ENCODE results near the gene KDF1.
"Not testable (repeated sequence)": the region's sequence is repeated elsewhere in the genome, so short reads cannot be mapped to it uniquely, and the experiment has no call there.

Gene KDF1

DNA sequence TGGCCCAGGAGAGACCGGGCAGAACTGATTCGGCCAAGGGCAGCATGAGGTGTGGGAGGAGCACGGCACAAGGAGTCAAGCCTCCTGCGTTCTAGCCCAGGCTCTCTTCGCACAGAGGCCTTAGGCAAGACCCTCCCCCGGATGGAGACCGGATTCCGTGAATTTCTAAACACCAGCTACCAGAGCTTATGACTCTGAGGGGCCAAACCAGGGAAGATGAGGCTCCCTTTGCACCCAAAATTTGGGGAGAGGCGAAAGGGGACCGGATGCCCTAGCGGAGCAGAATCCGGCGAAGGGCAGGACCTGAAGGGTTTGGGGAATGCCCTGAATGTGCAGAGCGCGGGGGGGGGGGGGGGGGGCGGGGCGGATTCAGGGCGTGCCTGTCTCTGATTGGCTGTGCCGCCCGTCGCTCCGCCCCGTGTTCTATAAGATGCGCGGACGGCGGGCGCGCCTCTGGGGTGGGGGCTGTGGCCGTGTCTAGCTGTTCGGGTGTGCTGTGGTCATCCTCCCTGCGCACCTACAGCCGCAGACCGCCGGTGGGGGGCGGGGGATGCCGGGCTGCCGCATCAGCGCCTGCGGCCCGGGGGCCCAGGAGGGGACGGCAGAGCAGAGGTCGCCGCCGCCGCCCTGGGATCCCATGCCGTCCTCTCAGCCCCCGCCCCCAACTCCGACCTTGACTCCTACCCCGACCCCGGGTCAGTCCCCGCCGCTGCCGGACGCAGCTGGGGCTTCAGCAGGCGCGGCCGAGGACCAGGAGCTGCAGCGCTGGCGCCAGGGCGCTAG, 33.2 kb upstream of the KDF1 start, which contains the start of gene TRNP1:
Gene TRNP1, plus strand, starts transcription at position 456 of the 783 bp plus-strand sequence. Its CDS starts 95 bp downstream, at position 551.
- Histone ChIP-seq H3K4me3 (ENCODE audit: control insufficient read depth in 1 of 7, extremely low read depth in 1 of 7, insufficient read depth in 4 of 7, low read depth in 2 of 7, low read length in 6 of 7) (peak within 1 kb of the TSS; percentile 9 to 68 (median 38)), H3K36me3 (ENCODE audit: control insufficient read depth in 4 of 4, insufficient read depth in 4 of 4, low read length in 3 of 4) (no peaks in the 10 kb centered on the region), H3K27me3 (replicated peaks in 2 of 5; ENCODE audit: control insufficient read depth in 4 of 5, insufficient read depth in 5 of 5, low read length in 4 of 5) (peaks cover 3 to 59% (median 26%) of the 10 kb centered on the region in 5 experiments), H3K4me1 (ENCODE audit: control extremely low read depth in 1 of 4, control insufficient read depth in 4 of 4, insufficient read depth in 4 of 4, low read length in 3 of 4) (peaks cover 2 to 34% (median 34%) of the 10 kb centered on the region in 4 experiments), H3K9me3 (ENCODE audit: control extremely low read depth in 1 of 5, control insufficient read depth in 4 of 5, insufficient read depth in 2 of 5, low read depth in 1 of 5, low read length in 4 of 5) (no peaks in the 10 kb centered on the region), H3K27ac (ENCODE audit: insufficient read depth in 1 of 2, low read depth in 1 of 2, low read length in 2 of 2, poor library complexity in 1 of 2, severe bottlenecking in 2 of 2) (no peak within 1 kb of the TSS)
- ChIA-PET POLR2A (no interaction called here), CTCF (interaction anchor here (0.7 to 6.9 kb wide), 4 partner anchors 25 to 104 kb away, joined by 3 to 61 read pairs (median 16); no protein-coding TSS in a partner anchor)
- peak in 2 of 3 donors; percentile 47 to 61 for DNase-seq
- 0% methylated on average over 40 of the region's 61 CpGs for WGBS (ENCODE audit: insufficient coverage)

DNA sequence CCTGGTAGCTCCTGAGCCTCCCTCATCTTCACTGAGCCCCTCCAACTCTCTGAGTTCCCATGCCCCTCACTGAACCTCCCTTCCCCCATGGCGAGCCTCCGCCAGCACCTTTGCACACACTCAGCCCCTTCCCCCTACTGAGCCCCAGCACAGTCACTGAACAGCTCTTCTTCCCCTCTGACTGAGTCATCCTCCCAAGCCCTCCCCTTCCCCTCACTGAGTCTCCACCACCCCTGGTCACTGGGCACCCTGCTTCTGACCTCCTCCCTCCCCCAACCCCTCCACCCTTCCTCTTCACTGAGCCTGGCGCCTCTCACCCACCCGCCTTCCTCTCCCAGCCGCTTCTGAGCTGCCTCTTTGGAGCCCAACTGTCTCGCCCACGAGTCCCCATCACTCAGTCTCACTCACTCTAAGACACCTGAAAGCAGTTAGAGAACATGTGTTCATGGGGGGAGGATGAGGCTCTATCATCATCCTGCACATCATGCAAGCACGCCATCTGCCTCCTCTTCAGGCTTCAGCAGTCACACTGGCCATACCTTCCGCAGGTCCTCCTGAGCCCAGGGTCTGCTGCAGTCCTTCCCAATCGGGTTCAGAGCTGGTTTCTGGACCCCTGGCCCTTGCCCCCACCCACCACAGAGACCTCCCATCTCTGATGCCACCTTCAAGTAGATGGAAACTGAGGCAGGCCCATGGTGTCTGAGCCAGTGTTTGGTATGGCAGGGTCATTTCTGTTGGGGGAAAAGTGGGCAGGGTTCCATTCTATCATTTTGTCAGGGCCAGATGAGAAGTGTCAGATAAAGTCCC, 31.2 kb upstream of the KDF1 start:
- peak in 2 of 3 donors; percentile 57 to 69 for DNase-seq
- CTCF ChIA-PET, result no interaction called here
- 75% methylated on average over 4 of the region's 10 CpGs for WGBS (ENCODE audit: insufficient coverage)
- no peak overlapping the region for H3K27ac ChIP-seq (ENCODE audit: insufficient read depth in 1 of 2, low read depth in 1 of 2, low read length in 2 of 2, poor library complexity in 1 of 2, severe bottlenecking in 2 of 2)
- H3K36me3 ChIP-seq (ENCODE audit: control insufficient read depth in 4 of 4, insufficient read depth in 4 of 4, low read length in 3 of 4), result no peaks in the 10 kb centered on the region
- POLR2A ChIA-PET, result interaction anchor here (0.5 kb wide), 1 partner anchor 16 kb away, joined by 3 read pairs; no protein-coding TSS in a partner anchor
- H3K9me3 ChIP-seq (ENCODE audit: control extremely low read depth in 1 of 5, control insufficient read depth in 4 of 5, insufficient read depth in 2 of 5, low read depth in 1 of 5, low read length in 4 of 5), result no peaks in the 10 kb centered on the region
- H3K4me1 ChIP-seq (ENCODE audit: control extremely low read depth in 1 of 4, control insufficient read depth in 4 of 4, insufficient read depth in 4 of 4, low read length in 3 of 4), result peaks cover 4 to 37% (median 35%) of the 10 kb centered on the region in 4 experiments
- H3K27me3 ChIP-seq (replicated peaks in 2 of 5; ENCODE audit: control insufficient read depth in 4 of 5, insufficient read depth in 5 of 5, low read length in 4 of 5), result peaks cover 3 to 57% (median 25%) of the 10 kb centered on the region in 5 experiments
- H3K4me3 ChIP-seq (ENCODE audit: control insufficient read depth in 1 of 7, extremely low read depth in 1 of 7, insufficient read depth in 4 of 7, low read depth in 2 of 7, low read length in 6 of 7), result no peak overlapping the region

DNA sequence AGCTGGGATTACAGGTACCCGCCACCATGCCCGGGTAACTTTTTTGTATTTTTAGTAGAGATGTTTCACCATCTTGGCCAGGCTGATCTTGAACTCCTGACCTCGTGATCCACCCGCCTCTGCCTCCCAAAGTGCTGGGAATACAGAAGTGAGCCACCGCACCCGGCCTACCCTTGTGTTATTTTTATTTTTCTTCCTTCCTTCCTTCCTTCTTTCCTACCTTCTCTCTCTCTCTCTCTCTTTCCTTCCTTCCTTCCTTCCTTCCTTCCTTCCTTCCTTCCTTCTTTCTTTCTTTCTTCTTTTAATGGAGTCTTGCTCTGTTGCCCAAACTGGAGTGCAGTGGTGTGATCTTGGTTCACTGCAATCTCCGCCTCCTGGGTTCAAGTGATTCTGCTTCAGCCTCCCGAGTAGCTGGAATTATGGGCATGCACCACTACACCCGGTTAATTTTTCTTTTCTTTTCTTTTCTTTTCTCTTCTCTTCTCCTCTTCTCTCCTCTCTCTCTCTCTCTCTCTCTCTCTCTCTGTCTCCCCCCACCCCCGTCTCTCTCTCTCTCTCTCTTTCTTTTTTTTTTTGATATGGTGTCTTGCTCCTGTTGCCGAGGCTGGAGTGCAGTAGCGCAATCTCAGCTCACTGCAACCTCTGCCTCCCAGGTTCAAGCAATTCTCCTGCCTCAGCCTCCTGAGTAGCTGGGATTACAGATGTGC, 29.3 kb upstream of the KDF1 start:
- POLR2A ChIA-PET; H3K9me3 ChIP-seq (ENCODE audit: control extremely low read depth in 1 of 5, control insufficient read depth in 4 of 5, insufficient read depth in 2 of 5, low read depth in 1 of 5, low read length in 4 of 5); H3K36me3 ChIP-seq (ENCODE audit: control insufficient read depth in 4 of 4, insufficient read depth in 4 of 4, low read length in 3 of 4); H3K27ac ChIP-seq (ENCODE audit: insufficient read depth in 1 of 2, low read depth in 1 of 2, low read length in 2 of 2, poor library complexity in 1 of 2, severe bottlenecking in 2 of 2); H3K4me3 ChIP-seq (ENCODE audit: control insufficient read depth in 1 of 7, extremely low read depth in 1 of 7, insufficient read depth in 4 of 7, low read depth in 2 of 7, low read length in 6 of 7); CTCF ChIA-PET; DNase-seq: not testable (repeated sequence)
- H3K27me3 ChIP-seq (replicated peaks in 2 of 5; ENCODE audit: control insufficient read depth in 4 of 5, insufficient read depth in 5 of 5, low read length in 4 of 5), result peaks cover 0 to 39% (median 14%) of the 10 kb centered on the region in 5 experiments
- WGBS (ENCODE audit: insufficient coverage), result 81% methylated on average over 8 of the region's 12 CpGs
- H3K4me1 ChIP-seq (ENCODE audit: control extremely low read depth in 1 of 4, control insufficient read depth in 4 of 4, insufficient read depth in 4 of 4, low read length in 3 of 4), result peaks cover 4 to 39% (median 33%) of the 10 kb centered on the region in 4 experiments

DNA sequence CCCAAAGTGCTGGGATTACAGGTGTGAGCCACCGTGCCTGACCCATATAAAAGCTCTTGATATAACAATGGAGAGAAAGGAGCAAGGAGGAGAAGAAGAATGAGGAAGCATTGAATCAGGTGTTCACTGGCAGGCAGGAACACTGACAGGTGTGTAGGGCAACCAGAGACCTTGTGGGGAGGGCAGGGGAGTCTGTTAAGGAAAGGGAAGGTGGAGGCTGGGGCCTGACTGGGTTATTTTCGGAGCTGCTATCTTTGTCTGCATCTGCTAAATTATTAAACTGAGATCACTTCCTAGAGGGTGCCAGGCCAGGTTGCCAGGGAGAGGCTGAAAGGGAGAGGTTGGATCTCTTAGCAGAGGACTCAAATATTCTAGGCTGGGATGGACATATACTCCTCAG, 26.4 kb upstream of the KDF1 start:
- peaks cover 2 to 19% (median 13%) of the 10 kb centered on the region in 4 experiments for H3K4me1 ChIP-seq (ENCODE audit: control extremely low read depth in 1 of 4, control insufficient read depth in 4 of 4, insufficient read depth in 4 of 4, low read length in 3 of 4)
- ChIA-PET CTCF (interaction anchor here (0.8 to 4.3 kb wide), 2 partner anchors 11 to 60 kb away, joined by 3 to 36 read pairs; no protein-coding TSS in a partner anchor), POLR2A (no interaction called here)
- no peaks in the 10 kb centered on the region for H3K9me3 ChIP-seq (ENCODE audit: control extremely low read depth in 1 of 5, control insufficient read depth in 4 of 5, insufficient read depth in 2 of 5, low read depth in 1 of 5, low read length in 4 of 5)
- WGBS (ENCODE audit: insufficient coverage), result 43% methylated on average over 2 of the region's 2 CpGs
- peaks cover 0 to 14% (median 4%) of the 10 kb centered on the region in 5 experiments for H3K27me3 ChIP-seq (replicated peaks in 2 of 5; ENCODE audit: control insufficient read depth in 4 of 5, insufficient read depth in 5 of 5, low read length in 4 of 5)
- no peak overlapping the region for H3K27ac ChIP-seq (ENCODE audit: insufficient read depth in 1 of 2, low read depth in 1 of 2, low read length in 2 of 2, poor library complexity in 1 of 2, severe bottlenecking in 2 of 2)
- peak in 2 of 3 donors; percentile 46 to 59 for DNase-seq
- no peaks in the 10 kb centered on the region for H3K36me3 ChIP-seq (ENCODE audit: control insufficient read depth in 4 of 4, insufficient read depth in 4 of 4, low read length in 3 of 4)
- H3K4me3 ChIP-seq (ENCODE audit: control insufficient read depth in 1 of 7, extremely low read depth in 1 of 7, insufficient read depth in 4 of 7, low read depth in 2 of 7, low read length in 6 of 7), result no peak overlapping the region

DNA sequence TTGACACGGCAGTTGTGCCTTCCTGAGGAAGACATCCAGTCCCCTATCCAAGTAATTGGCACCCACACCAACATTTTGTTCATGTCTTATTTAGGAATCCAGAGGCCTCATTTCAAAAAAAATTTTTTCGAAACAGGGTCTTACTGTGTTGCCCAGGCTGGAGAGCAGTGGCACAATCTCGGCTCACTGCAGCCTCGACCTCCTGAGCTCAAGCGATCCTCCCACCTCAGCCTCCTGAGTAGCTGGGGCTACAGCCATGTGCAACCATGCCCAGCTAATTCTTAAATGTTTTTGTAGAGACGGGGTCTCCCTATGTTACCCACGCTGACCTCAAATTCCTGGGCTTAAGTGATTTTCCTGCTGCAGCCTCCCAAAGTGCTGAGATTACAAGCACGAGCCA, 24.0 kb upstream of the KDF1 start:
- H3K9me3 ChIP-seq (ENCODE audit: control extremely low read depth in 1 of 5, control insufficient read depth in 4 of 5, insufficient read depth in 2 of 5, low read depth in 1 of 5, low read length in 4 of 5), result no peaks in the 10 kb centered on the region
- H3K27me3 ChIP-seq (replicated peaks in 2 of 5; ENCODE audit: control insufficient read depth in 4 of 5, insufficient read depth in 5 of 5, low read length in 4 of 5), result no peaks in the 10 kb centered on the region
- ChIA-PET CTCF (interaction anchor here (1.1 to 4.9 kb wide), 4 partner anchors 13 to 93 kb away, joined by 3 to 36 read pairs (median 20); no protein-coding TSS in a partner anchor), POLR2A (no interaction called here)
- 98% methylated on average over 7 of the region's 8 CpGs for WGBS (ENCODE audit: insufficient coverage)
- no peak overlapping the region for H3K27ac ChIP-seq (ENCODE audit: insufficient read depth in 1 of 2, low read depth in 1 of 2, low read length in 2 of 2, poor library complexity in 1 of 2, severe bottlenecking in 2 of 2)
- DNase-seq, result no peak
- H3K4me3 ChIP-seq (ENCODE audit: control insufficient read depth in 1 of 7, extremely low read depth in 1 of 7, insufficient read depth in 4 of 7, low read depth in 2 of 7, low read length in 6 of 7), result no peak overlapping the region
- no peaks in the 10 kb centered on the region for H3K36me3 ChIP-seq (ENCODE audit: control insufficient read depth in 4 of 4, insufficient read depth in 4 of 4, low read length in 3 of 4)
- peaks cover 2 to 12% (median 6%) of the 10 kb centered on the region in 4 experiments for H3K4me1 ChIP-seq (ENCODE audit: control extremely low read depth in 1 of 4, control insufficient read depth in 4 of 4, insufficient read depth in 4 of 4, low read length in 3 of 4)

DNA sequence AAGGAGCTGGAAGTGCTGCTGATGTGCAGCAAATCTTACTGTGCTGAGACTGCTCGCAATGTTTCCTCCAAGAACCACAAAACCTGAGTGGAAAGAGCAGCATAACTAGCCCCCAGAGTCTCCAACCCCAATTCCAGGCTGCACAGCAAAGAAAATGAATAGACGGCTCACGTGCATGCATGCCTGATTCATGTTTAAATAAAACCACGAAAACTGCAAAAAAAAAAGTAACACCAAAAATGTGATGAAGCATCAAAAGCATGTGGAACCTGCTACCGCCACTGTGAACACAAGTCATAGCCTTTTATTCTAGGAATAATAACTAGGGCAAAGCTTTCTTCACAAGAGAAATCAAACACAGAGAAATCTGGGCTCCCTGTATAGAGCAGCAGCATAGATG, 23.6 kb upstream of the KDF1 start:
- 36% methylated on average over 4 of the region's 5 CpGs for WGBS (ENCODE audit: insufficient coverage)
- Histone ChIP-seq H3K4me3 (ENCODE audit: control insufficient read depth in 1 of 7, extremely low read depth in 1 of 7, insufficient read depth in 4 of 7, low read depth in 2 of 7, low read length in 6 of 7) (no peak overlapping the region), H3K9me3 (ENCODE audit: control extremely low read depth in 1 of 5, control insufficient read depth in 4 of 5, insufficient read depth in 2 of 5, low read depth in 1 of 5, low read length in 4 of 5) (no peaks in the 10 kb centered on the region), H3K27me3 (replicated peaks in 2 of 5; ENCODE audit: control insufficient read depth in 4 of 5, insufficient read depth in 5 of 5, low read length in 4 of 5) (peaks cover 0 to under 1% (median 0%) of the 10 kb centered on the region in 5 experiments), H3K36me3 (ENCODE audit: control insufficient read depth in 4 of 4, insufficient read depth in 4 of 4, low read length in 3 of 4) (no peaks in the 10 kb centered on the region), H3K27ac (ENCODE audit: insufficient read depth in 1 of 2, low read depth in 1 of 2, low read length in 2 of 2, poor library complexity in 1 of 2, severe bottlenecking in 2 of 2) (no peak overlapping the region), H3K4me1 (ENCODE audit: control extremely low read depth in 1 of 4, control insufficient read depth in 4 of 4, insufficient read depth in 4 of 4, low read length in 3 of 4) (peaks cover 2 to 12% (median 6%) of the 10 kb centered on the region in 4 experiments)
- peak in 1 of 3 donors; percentile 38 for DNase-seq
- CTCF ChIA-PET, result interaction anchor here (4.3 to 4.9 kb wide), 2 partner anchors 14 to 16 kb away, joined by 36 read pairs; no protein-coding TSS in a partner anchor
- POLR2A ChIA-PET, result no interaction called here
